H54 (cell line): ENCODE measurements around the gene VEPH1.

Source experiments
- DNase-seq: peaks from one replicate; pipeline ENCODE4 v3.0.0; 2011; ENCODE audit warnings: low spot score, mixed read lengths; ENCODE audit not compliant: insufficient read length
- FAIRE-seq: peaks from 3 replicates; lab custom pipeline; 2011; peaks lifted over from hg19 to GRCh38; lab: Jason Lieb, UNC
- POLR2A ChIP-seq: IDR thresholded peaks from 2 replicates; pipeline ENCODE4 v1.6.1; 2011; ENCODE audit warnings: low read depth, mild to moderate bottlenecking, low read length

VEPH1 gene

GRCh38 chr3:157390713-157391515, 112.3 kb downstream of the VEPH1 start:
- DNase-seq: no peak
- no peak for TF ChIP-seq POLR2A
- FAIRE-seq: peak; percentile 33

DNA sequence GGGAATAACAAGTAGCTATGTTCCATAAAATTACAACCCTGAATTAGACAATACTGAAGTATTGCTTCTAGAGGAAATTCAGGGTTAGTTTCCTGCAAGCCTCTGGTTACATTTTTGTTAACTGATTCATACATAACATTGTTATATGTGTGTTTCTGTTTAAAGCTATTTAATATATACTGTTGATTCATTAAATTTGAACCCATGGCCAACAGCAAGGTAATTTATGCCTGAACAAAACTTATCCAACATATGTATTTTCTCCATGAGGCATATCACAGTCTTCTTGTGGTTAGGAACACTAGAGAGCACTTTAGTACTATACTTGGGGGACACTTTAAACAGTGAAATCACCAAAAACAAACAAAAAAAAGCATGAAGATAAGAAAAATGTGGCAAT, 114.2 kb downstream of the VEPH1 start:
- no peak for DNase-seq
- no peak for TF ChIP-seq POLR2A
- peak; percentile 75 for FAIRE-seq

- TF ChIP-seq POLR2A: no peak
- DNase-seq: no peak
- FAIRE-seq: peak; percentile 6
Measured at GRCh38 chr3:157387708-157388435, 115.3 kb downstream of the VEPH1 start.

- DNase-seq (no peak), FAIRE-seq (peak; percentile 23)
- TF ChIP-seq POLR2A: no peak
Measured at GRCh38 chr3:157384491-157384890, 118.7 kb downstream of the VEPH1 start.

- no peak for TF ChIP-seq POLR2A
- no peak for FAIRE-seq
- DNase-seq: no peak
Measured at GRCh38 chr3:157384031-157384430, 119.2 kb downstream of the VEPH1 start.

- TF ChIP-seq POLR2A: no peak
- DNase-seq (no peak), FAIRE-seq (no peak)
Measured at GRCh38 chr3:157381606-157382005, 121.6 kb downstream of the VEPH1 start.

GRCh38 chr3:157379525-157380140, 123.6 kb downstream of the VEPH1 start:
- no peak for TF ChIP-seq POLR2A
- DNase-seq: no peak
- FAIRE-seq: no peak

DNA sequence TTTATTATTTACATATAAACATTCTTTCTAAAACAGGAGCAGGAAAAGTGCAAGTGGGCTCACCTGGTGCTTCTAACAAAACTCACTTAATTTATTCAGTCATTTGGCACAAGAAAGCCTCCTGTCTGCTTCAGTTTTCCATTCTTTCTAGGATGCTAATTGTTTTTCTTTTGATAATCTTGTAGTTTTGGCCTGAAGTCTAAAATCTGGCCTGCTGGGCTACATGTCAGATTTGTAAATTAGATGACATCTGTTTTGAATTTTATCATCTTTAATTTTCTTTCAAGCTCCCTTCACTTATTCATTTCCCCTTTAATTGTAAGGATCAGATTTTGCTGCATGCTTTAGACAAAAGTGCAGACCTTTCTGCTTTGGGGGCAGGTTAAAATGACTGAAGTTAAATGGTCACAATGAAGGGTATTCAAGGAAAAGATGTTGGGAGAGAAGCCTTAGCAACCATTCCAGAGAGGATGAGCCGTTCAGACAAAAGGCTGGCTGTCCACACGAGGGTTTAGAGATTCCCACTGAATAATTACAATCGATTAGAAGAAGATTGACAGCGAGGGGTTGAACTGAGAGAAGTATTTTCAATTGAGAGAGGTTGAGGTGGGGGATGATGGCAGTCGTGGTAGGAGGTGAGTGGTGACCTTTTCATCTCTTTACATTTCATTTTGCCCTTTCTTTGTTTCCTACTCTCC, 126.5 kb downstream of the VEPH1 start:
- no peak for DNase-seq
- no peak for FAIRE-seq
- no peak for TF ChIP-seq POLR2A

- no peak for TF ChIP-seq POLR2A
- no peak for DNase-seq
- no peak for FAIRE-seq
Measured at GRCh38 chr3:157375342-157375986, 127.8 kb downstream of the VEPH1 start.

- TF ChIP-seq POLR2A: no peak
- FAIRE-seq: no peak
Measured at GRCh38 chr3:157374933-157375332, 128.3 kb downstream of the VEPH1 start.

GRCh38 chr3:157373783-157374182, 129.4 kb downstream of the VEPH1 start:
- FAIRE-seq: no peak
- no peak for DNase-seq
- no peak for TF ChIP-seq POLR2A

More at GRCh38 chr3:157374933-157375332, 128.3 kb downstream of the VEPH1 start:
- no peak for DNase-seq

GRCh38 chr3:157370867-157371266, 132.3 kb downstream of the VEPH1 start:
- no peak for FAIRE-seq
- no peak for DNase-seq
- no peak for TF ChIP-seq POLR2A

- DNase-seq (no peak), FAIRE-seq (no peak)
- no peak for TF ChIP-seq POLR2A
Measured at GRCh38 chr3:157369727-157370421, 133.3 kb downstream of the VEPH1 start.

- TF ChIP-seq POLR2A: no peak
- FAIRE-seq (no peak), DNase-seq (no peak)
Measured at GRCh38 chr3:157368171-157368570, 135.0 kb downstream of the VEPH1 start.
